Stimulated activated CD8-positive, alpha-beta memory T cell treated with anti-CD3 and anti-CD28 coated beads, Interleukin-7, amount 100 ng/mL, for 4 hours (primary cell): ENCODE measurements around the gene TLE7.

Experiments
- DNase-seq, 2 donors: peaks; one replicate each; pipeline ENCODE4 v3.0.0-alpha.2; 2020; ENCODE audit warnings: low read depth in 2 of 2

TLE7 gene

GRCh38 chr16:71442051-71442440 is at the start of gene TLE7:
TLE7 (minus strand) TSS chr16:71442054; CDS start chr16:71433324, 8,730 bp downstream.
- no peak for DNase-seq

- DNase-seq, result no peak
These were observed 49.2 kb upstream of the TLE7 start for GRCh38 chr16:71491054-71491453.

- DNase-seq, result no peak
These were observed 48.5 kb upstream of the TLE7 start for GRCh38 chr16:71490361-71490760.

- DNase-seq, result no peak
These were observed 47.3 kb upstream of the TLE7 start, which contains the start of gene ZNF19 for GRCh38 chr16:71489122-71489521. ZNF19 (minus strand) TSS chr16:71489324; CDS start chr16:71482114, 7,210 bp downstream.

- peak; percentile 71 to 73 for DNase-seq
These were observed 42.4 kb upstream of the TLE7 start for GRCh38 chr16:71484006-71484893.

GRCh38 chr16:71482569-71482968 is 40.7 kb upstream of the TLE7 start:
- DNase-seq, result no peak

GRCh38 chr16:71480956-71481355 is 39.1 kb upstream of the TLE7 start:
- no peak for DNase-seq

GRCh38 chr16:71479420-71479819 is 37.6 kb upstream of the TLE7 start:
- DNase-seq, result no peak

- DNase-seq, result no peak
These were observed 34.7 kb upstream of the TLE7 start for GRCh38 chr16:71476457-71477124.

- no peak for DNase-seq
These were observed 33.0 kb upstream of the TLE7 start for GRCh38 chr16:71474864-71475263.

GRCh38 chr16:71473891-71474290 is 32.0 kb upstream of the TLE7 start:
- DNase-seq, result no peak

GRCh38 chr16:71472931-71473330 is 31.1 kb upstream of the TLE7 start:
- no peak for DNase-seq

GRCh38 chr16:71472051-71472450 is 30.2 kb upstream of the TLE7 start:
- no peak for DNase-seq

GRCh38 chr16:71467810-71468209 is 26.0 kb upstream of the TLE7 start:
- DNase-seq, result no peak

- no peak for DNase-seq
These were observed 22.4 kb upstream of the TLE7 start for GRCh38 chr16:71464231-71464630.

- peak; percentile 57 to 71 for DNase-seq
These were observed 20.1 kb upstream of the TLE7 start, which contains the start of gene ZNF23 for GRCh38 chr16:71461686-71462648. ZNF23 (minus strand) TSS chr16:71462247; CDS start chr16:71456796, 5,451 bp downstream.

GRCh38 chr16:71460941-71461340 is 19.1 kb upstream of the TLE7 start:
- no peak for DNase-seq

GRCh38 chr16:71460236-71460635 is 18.4 kb upstream of the TLE7 start:
- no peak for DNase-seq

- no peak for DNase-seq
These were observed 17.7 kb upstream of the TLE7 start for GRCh38 chr16:71459510-71459909.

- DNase-seq, result no peak
These were observed 14.9 kb upstream of the TLE7 start for GRCh38 chr16:71456801-71457200.

GRCh38 chr16:71453036-71453435 is 11.2 kb upstream of the TLE7 start:
- no peak for DNase-seq

GRCh38 chr16:71449020-71449419 is 7.2 kb upstream of the TLE7 start:
- DNase-seq, result no peak
